Epidermal melanocyte (primary cell): ENCODE data around the gene CBY1.
A peak's percentile ranks its signal among the peaks of the same experiment; 100 is the strongest.

Source experiments
- DNase-seq: peaks from one replicate; pipeline ENCODE4 v3.0.0; 2011; ENCODE audit warnings: low spot score; ENCODE audit not compliant: insufficient read length

CBY1 gene

GRCh38 chr22:38700789-38701628 lies 44.6 kb downstream of the CBY1 start, which contains the start of gene JOSD1:
TSS of gene JOSD1 (minus strand) at chr22:38700943. CDS start at chr22:38699987, 956 bp downstream.
- peak; percentile 63 for DNase-seq

GRCh38 chr22:38704654-38705234 lies 48.3 kb downstream of the CBY1 start:
- DNase-seq, result no peak

- DNase-seq, result peak; percentile 99
Observed at GRCh38 chr22:38705235-38706100, 49.0 kb downstream of the CBY1 start, which contains the start of gene GTPBP1. TSS of gene GTPBP1 (plus strand) at chr22:38705944. CDS start at chr22:38705956, 12 bp downstream.

GRCh38 chr22:38706101-38706900 lies 49.9 kb downstream of the CBY1 start:
- DNase-seq, result peak; percentile 59

- DNase-seq, result no peak
Observed at GRCh38 chr22:38706901-38707195, 50.4 kb downstream of the CBY1 start.

GRCh38 chr22:38707346-38707745 lies 50.9 kb downstream of the CBY1 start:
- DNase-seq, result no peak

GRCh38 chr22:38707984-38708383 lies 51.5 kb downstream of the CBY1 start:
- no peak for DNase-seq

- DNase-seq, result no peak
Observed at GRCh38 chr22:38709306-38709705, 52.9 kb downstream of the CBY1 start.

GRCh38 chr22:38710351-38710750 lies 53.9 kb downstream of the CBY1 start:
- DNase-seq, result no peak

GRCh38 chr22:38710866-38711265 lies 54.4 kb downstream of the CBY1 start:
- DNase-seq, result no peak

- DNase-seq, result no peak
Observed at GRCh38 chr22:38712486-38713207, 56.2 kb downstream of the CBY1 start.

GRCh38 chr22:38713921-38714320 lies 57.5 kb downstream of the CBY1 start:
- DNase-seq, result no peak

GRCh38 chr22:38715176-38715764 lies 58.8 kb downstream of the CBY1 start:
- DNase-seq, result no peak

- no peak for DNase-seq
Observed at GRCh38 chr22:38715852-38716251, 59.4 kb downstream of the CBY1 start.

GRCh38 chr22:38716271-38716670 lies 59.8 kb downstream of the CBY1 start:
- DNase-seq, result no peak

GRCh38 chr22:38716826-38717225 lies 60.4 kb downstream of the CBY1 start:
- DNase-seq, result no peak

GRCh38 chr22:38717244-38717643 lies 60.8 kb downstream of the CBY1 start:
- no peak for DNase-seq

GRCh38 chr22:38718414-38718813 lies 62.0 kb downstream of the CBY1 start:
- peak; percentile 77 for DNase-seq

- no peak for DNase-seq
Observed at GRCh38 chr22:38719196-38719595, 62.8 kb downstream of the CBY1 start.

- no peak for DNase-seq
Observed at GRCh38 chr22:38720350-38720749, 63.9 kb downstream of the CBY1 start.
